ENCODE data around the gene UBE3D.
"Not testable (repeated sequence)": the region's sequence is repeated elsewhere in the genome, so short reads cannot be mapped to it uniquely, and the experiment has no call there.

- TF ChIP-seq, protein P1, sequence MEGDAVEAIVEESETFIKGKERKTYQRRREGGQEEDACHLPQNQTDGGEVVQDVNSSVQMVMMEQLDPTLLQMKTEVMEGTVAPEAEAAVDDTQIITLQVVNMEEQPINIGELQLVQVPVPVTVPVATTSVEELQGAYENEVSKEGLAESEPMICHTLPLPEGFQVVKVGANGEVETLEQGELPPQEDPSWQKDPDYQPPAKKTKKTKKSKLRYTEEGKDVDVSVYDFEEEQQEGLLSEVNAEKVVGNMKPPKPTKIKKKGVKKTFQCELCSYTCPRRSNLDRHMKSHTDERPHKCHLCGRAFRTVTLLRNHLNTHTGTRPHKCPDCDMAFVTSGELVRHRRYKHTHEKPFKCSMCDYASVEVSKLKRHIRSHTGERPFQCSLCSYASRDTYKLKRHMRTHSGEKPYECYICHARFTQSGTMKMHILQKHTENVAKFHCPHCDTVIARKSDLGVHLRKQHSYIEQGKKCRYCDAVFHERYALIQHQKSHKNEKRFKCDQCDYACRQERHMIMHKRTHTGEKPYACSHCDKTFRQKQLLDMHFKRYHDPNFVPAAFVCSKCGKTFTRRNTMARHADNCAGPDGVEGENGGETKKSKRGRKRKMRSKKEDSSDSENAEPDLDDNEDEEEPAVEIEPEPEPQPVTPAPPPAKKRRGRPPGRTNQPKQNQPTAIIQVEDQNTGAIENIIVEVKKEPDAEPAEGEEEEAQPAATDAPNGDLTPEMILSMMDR (IDR thresholded peaks at IDR 0.05), result not testable (repeated sequence)
- not testable (repeated sequence) for TF ChIP-seq REST (IDR thresholded peaks at IDR 0.05; ENCODE audit: insufficient read depth in 1 of 2, low read depth in 2 of 2, low read length in 1 of 2); POLR2AphosphoS5 (IDR thresholded peaks at IDR 0.05; ENCODE audit: low read depth, low read length)
These were observed 54.5 kb downstream of the UBE3D start for GRCh38 chr6:83011131-83011530.
